NCI-H2227 treated with DMSO at 0.1 percent for 48 hours (cell line): ENCODE results near the gene SPIRE1.
"Not testable (repeated sequence)": the region's sequence is repeated elsewhere in the genome, so short reads cannot be mapped to it uniquely, and the experiment has no call there.

Source experiments
- DNase-seq: peaks from one replicate; lab custom pipeline; 2025; lab: John Stamatoyannopoulos, UW

Gene SPIRE1

GRCh38 chr18:12552879-12553242 lies 105.0 kb downstream of the SPIRE1 start:
- no peak for DNase-seq

- not testable (repeated sequence) for DNase-seq
Observed at GRCh38 chr18:12551943-12552878, 105.7 kb downstream of the SPIRE1 start.

DNA sequence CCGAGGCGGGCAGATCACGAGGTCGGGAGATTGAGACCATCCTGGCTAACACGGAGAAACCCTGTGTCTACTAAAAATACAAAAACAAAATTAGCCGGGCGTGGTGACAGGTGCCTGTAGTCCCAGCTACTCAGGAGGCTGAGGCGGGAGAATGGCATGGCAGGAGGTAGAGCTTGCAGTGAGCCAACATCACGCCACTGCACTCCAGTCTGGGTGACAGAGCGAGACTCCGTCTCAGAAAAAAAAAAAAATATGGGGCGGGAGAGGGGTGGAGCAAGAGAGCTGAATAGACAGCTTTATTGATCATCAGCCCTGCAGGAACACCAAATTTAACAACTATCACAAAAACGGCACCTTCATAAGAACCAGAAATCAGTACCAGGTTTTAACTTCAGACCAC lies 106.4 kb downstream of the SPIRE1 start:
- DNase-seq: not testable (repeated sequence)

DNA sequence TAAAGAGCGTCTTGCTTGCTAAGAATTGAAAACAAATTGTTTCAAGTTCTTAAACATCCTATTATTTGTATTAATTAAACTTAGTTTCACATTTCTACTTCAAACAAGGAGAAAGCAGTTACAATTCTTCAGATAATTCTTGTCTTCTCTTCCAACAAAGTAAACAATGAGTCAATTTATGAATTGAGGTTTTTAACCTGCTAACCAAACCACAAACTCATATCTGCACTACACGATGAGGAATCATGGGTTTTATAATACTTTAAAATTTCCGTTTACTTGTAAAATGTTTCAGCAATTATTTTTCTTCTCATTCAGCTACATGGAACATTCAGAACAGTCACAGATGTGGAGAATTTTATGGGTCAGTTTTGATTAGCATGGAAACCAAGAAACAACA lies 114.2 kb downstream of the SPIRE1 start:
- DNase-seq: no peak

- DNase-seq: no peak
Observed at GRCh38 chr18:12540751-12541150, 117.2 kb downstream of the SPIRE1 start.

DNA sequence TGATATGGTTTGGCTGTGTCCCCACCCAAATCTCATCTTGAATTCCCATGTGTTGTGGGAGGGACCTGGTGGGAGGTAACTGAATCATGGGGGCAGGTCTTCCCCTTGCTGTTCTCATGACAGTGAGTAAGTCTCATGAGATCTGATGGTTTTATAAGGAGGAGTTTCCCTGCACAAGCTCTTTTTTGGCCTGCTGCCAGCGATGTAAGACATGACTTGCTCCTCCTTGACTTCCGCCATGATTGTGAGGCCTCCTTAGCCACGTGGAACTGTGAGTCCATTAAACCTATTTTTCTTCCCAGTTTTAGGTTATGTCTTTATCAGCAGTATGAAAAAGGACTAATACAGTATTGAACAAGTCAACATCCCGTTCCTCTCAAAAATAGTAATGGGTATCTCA lies 118.7 kb downstream of the SPIRE1 start:
- DNase-seq: not testable (repeated sequence)

DNA sequence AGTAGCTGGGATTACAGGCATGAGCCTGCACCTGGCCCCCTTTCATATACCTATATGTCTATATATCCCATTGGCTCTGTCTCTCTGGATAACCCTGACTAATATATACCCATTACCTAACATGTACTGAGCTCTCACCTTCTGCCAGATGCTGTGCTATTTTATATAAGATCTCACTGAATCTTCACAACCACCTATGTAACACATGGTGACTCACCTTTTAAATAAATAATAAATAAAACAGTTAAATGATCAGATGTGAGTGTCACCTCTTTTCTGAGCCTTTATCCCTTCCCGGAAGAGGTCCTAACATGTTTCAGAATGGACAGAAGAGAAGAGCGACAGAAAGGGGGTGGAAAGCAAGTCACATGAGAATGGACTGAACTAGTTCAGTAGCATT lies 123.1 kb downstream of the SPIRE1 start:
- no peak for DNase-seq

DNA sequence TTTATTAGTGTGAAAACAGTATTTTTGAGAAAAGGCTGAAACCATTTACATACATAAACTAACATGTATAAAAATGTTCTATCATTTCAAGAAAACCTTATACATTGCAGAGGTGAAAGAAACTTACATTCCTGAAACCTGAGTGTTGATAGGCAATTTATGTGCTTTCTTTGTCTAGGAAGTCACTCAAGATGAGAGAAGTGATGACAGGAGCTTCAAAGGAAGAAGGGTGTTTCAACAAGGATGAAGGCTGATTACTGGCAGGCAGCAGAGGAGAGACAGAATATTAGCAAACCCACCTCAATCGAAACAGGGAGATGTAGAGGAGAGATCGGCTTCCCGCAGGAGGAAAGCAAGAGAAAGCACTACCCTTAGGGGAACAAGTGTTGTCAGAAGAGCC lies 125.2 kb downstream of the SPIRE1 start:
- no peak for DNase-seq

- DNase-seq: no peak
Observed at GRCh38 chr18:12531749-12532148, 126.2 kb downstream of the SPIRE1 start.

- DNase-seq: peak; percentile 32
Observed at GRCh38 chr18:12520442-12520992, 137.4 kb downstream of the SPIRE1 start.

- no peak for DNase-seq
Observed at GRCh38 chr18:12518832-12519531, 138.9 kb downstream of the SPIRE1 start.

DNA sequence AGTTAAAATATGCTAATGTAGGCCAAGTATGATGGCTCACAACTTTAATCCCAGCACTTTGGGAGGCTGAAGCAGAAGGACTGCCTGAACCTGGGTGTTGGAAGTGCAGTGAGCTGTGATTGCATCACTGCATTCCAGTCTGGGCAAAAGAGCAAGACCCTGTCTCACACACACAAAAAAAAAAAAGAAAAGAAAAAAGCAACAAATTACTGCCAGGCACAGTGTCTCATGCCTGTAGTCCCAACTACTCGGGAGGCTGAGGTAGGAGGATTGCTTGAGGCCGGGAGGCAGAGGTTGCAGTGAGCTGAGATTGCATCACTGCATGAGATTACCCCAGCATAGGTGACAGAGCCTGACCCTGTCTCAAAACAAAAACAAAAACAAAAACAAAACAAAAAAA lies 139.6 kb downstream of the SPIRE1 start:
- no peak for DNase-seq

DNA sequence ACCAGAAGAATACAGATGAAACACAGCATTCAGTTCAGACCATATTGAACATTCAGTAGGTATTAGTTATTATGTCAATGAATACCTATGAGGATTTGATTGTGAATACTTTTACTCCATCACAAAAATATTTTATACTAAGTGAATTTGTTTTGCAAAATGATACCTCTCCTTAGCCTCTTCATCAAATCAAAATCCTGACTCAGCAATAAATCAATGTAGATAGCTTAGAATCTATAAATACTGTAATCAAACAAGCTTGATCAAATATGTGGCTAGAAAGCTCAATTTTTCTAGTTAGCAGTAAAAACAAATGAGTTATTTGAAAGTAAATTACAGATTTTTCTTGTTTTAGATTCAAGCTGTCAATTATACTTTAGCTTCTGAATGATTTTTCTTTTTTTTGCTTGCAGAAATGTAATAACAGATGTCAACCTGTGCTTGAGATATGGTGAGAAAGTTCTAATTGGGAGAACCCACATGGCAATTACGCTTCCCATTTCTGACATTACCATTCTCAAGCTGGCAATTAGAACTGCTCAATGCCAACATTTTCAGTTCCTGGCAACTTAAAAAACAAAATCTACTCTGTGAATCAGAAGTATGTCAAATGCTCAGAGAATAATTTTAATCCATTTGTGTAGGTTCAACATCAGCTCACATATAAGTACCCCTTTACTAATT lies 140.6 kb downstream of the SPIRE1 start:
- no peak for DNase-seq

DNA sequence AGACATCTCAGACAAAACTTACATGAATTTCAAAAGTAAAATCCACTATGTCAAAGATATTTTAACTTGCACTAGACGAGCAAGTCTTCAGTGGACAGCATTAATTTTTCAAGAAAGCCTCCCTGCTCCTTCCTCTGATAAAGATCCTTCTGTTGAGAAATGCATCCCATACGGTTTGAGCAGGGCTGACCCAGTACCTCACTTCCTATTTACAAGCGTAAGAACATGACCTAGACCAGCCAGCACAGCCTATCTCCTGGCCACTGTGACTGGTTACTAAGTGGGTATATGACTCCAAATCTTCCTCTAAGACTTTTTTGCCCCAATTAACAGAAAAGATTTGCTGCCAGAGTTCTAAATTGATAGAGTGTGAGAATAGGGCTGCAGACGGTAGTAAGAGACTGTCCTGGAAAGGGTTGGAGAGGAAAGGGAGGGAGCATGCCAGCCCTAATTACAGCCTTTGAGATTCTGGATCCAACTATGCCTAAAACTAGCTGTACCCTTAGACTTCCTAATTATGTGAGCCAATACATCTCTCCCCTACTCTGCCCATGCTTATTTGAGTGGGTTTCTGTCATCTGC lies 141.8 kb downstream of the SPIRE1 start:
- peak; percentile 7 for DNase-seq

- no peak for DNase-seq
Observed at GRCh38 chr18:12515550-12515949, 142.4 kb downstream of the SPIRE1 start.

DNA sequence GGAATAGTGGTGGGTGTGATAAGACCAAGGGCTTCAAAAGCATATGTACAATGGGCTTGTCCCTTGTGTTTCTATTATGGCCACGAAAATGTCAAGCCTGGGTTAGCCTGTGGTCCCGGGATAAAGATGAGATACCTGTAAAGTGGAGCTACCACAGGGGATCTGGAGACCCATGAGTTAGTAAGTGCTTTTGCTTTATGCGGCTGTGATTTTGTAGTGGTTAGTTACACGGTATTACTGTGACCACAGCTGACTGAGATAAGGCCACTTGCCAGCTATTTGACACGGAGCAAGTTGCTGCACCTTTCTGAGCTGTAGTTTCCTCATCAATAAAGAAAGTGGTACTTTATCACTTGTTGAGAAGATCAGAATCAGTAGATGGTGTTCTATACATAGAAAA lies 150.9 kb downstream of the SPIRE1 start:
- DNase-seq: no peak

GRCh38 chr18:12500986-12501385 lies 156.9 kb downstream of the SPIRE1 start:
- DNase-seq: no peak

- DNase-seq: no peak
Observed at GRCh38 chr18:12497839-12498238, 160.1 kb downstream of the SPIRE1 start.

GRCh38 chr18:12497296-12497695 lies 160.6 kb downstream of the SPIRE1 start:
- no peak for DNase-seq

- no peak for DNase-seq
Observed at GRCh38 chr18:12492907-12493306, 165.0 kb downstream of the SPIRE1 start.

DNA sequence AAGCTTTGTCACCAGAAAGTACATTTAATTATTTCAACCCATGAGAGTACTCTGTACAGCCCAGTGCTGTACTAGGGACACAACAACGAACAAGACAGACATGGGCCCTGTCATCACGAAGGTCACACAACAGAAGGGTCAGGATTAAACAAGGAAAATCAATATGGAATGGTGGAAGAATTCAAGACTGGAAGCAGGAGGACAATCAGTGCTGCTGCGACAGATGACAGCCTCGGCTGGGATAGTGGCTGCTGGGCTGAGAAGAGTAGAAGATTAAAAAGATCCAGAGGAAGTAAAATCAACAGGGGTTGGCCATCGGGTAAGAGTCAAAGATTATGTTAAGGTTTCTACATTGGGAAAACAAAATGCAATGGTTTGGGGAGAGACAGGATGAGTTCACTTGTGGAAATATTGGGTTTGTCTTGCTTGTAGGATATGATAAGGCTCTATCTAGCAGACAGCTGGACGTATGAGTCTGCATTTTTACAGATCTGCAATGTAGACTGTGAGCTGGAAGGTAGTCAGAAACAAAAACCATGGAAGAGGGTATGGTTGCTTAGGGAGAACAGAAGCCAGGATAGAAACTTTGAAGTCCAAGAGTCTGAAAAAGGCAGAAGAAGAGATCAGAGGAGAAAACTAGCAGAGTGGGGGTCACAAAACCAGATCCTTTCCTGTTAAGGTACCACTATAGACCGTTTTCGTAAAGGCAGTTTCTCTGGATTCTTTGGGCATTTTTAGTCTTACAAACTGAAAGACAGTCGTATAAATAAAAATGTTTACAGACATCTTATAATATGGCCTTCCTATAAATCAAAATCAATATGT lies 166.1 kb downstream of the SPIRE1 start:
- no peak for DNase-seq
